ENCODE data around the gene WDR27.

The WDR27 gene

DNA sequence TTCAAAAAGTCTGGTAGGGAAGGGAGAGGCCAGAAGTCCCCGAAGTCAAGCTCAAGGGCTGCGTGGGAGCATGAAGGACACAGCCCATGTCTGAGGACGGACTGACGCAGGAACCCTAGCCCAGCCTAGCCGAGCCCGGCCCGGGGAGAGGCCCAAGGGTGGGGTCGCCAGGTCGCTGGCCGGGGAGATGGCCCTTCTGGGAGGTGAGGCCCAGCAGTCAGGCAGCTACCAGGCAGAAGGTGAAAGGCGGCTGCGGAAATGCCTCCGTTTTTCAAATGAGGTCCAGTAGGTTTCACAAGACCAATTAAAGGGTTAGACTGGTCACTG lies 44.6 kb downstream of the WDR27 start:
- H2BK5ac ChIP-seq (ENCODE audit: low read depth, low read length, poor library complexity, severe bottlenecking), result no peak overlapping the region
- H2AFZ ChIP-seq (ENCODE audit: low read depth, low read length), result no peak overlapping the region
- H2BK12ac ChIP-seq (ENCODE audit: low read length in 2 of 2), result no peak overlapping the region
- 94% methylated on average over 13 of the region's 13 CpGs for WGBS
- H2BK15ac ChIP-seq (ENCODE audit: low read depth, poor library complexity, severe bottlenecking), result no peak overlapping the region
- H4K8ac ChIP-seq (ENCODE audit: low read length), result no peak overlapping the region
- H2BK120ac ChIP-seq (ENCODE audit: low read depth, low read length), result no peak overlapping the region
- H3K4ac ChIP-seq (ENCODE audit: low read depth in 1 of 2, low read length in 2 of 2), result no peak overlapping the region
- H3K27ac ChIP-seq (ENCODE audit: low read length, poor library complexity, severe bottlenecking), result no peak overlapping the region
- no peaks in the 10 kb centered on the region for H3K9me3 ChIP-seq (ENCODE audit: control insufficient read depth, low read length)
- H3K4me3 ChIP-seq (ENCODE audit: insufficient read depth in 1 of 2, low read depth in 1 of 2, low read length in 2 of 2), result no peak overlapping the region
- no peak overlapping the region for H3K14ac ChIP-seq (ENCODE audit: low read length in 2 of 2)
- no peak overlapping the region for H3K18ac ChIP-seq (ENCODE audit: low read depth in 1 of 2, low read length in 2 of 2)
- no peak overlapping the region for H3K23ac ChIP-seq (ENCODE audit: low read length in 2 of 2)
- H3K9ac ChIP-seq (ENCODE audit: low read length), result no peak overlapping the region
- no peaks in the 10 kb centered on the region for H3K79me1 ChIP-seq (replicated peaks; ENCODE audit: low read length, poor library complexity, severe bottlenecking)
- DNase-seq, result no peak
- no peaks in the 10 kb centered on the region for H3K4me1 ChIP-seq (ENCODE audit: control insufficient read depth, insufficient read depth, low read depth, low read length)
- no peak overlapping the region for H3K4me2 ChIP-seq (ENCODE audit: low read length, poor library complexity, severe bottlenecking)
- H2AK5ac ChIP-seq (ENCODE audit: low read length, severe bottlenecking), result no peak overlapping the region
- H3K36me3 ChIP-seq (ENCODE audit: control insufficient read depth in 1 of 2, insufficient read depth in 2 of 2, low read depth in 1 of 2, low read length in 2 of 2), result peaks cover 55 to 60% of the 10 kb centered on the region in 2 experiments
- no peaks in the 10 kb centered on the region for H3K27me3 ChIP-seq (ENCODE audit: control insufficient read depth in 1 of 2, insufficient read depth in 1 of 2, low read length in 2 of 2)
- H4K91ac ChIP-seq (ENCODE audit: low read length), result no peak overlapping the region

DNA sequence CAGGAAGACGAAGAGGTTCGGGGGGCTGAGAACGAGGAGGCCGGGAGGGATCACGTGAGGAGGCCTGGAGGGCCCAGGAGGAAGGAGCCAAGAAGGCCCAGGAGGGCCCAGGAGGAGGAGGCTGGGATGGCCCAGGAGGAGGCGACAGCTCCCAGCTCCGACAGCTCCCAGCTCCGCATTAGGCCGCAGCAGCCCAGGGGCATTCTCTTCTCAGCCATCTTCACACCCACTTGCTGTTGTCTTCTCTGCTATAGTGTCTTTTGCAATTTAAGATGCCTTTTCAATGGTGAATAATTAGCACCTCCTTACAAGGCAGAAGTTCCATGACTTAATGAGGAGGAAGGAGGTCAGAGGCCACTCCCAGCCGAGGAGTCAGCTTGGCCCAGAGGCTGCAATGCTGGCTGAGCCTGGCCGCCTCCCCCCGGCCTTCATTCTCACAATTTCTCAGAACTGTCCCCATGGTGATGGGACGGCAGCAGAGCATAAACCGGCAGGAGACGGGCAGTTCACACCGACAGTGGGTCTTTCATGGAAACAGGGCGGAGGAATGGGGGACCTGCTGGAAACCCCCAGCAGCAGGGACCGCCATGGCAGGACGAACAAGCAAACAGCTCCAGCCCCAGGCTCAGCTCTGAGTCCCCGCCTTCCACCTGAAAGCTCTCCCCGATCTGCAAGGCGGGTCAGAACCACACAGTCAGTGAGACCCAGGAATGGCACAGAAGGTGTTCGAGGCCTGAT lies 45.1 kb downstream of the WDR27 start:
- Histone ChIP-seq H4K8ac (ENCODE audit: low read length) (no peak overlapping the region), H2AK5ac (ENCODE audit: low read length, severe bottlenecking) (no peak overlapping the region), H3K9me3 (ENCODE audit: control insufficient read depth, low read length) (no peaks in the 10 kb centered on the region), H3K4me2 (ENCODE audit: low read length, poor library complexity, severe bottlenecking) (no peak overlapping the region), H2BK120ac (ENCODE audit: low read depth, low read length) (no peak overlapping the region), H3K9ac (ENCODE audit: low read length) (no peak overlapping the region), H3K27me3 (ENCODE audit: control insufficient read depth in 1 of 2, insufficient read depth in 1 of 2, low read length in 2 of 2) (no peaks in the 10 kb centered on the region), H3K23ac (ENCODE audit: low read length in 2 of 2) (no peak overlapping the region), H3K18ac (ENCODE audit: low read depth in 1 of 2, low read length in 2 of 2) (no peak overlapping the region), H3K4me1 (ENCODE audit: control insufficient read depth, insufficient read depth, low read depth, low read length) (no peaks in the 10 kb centered on the region), H3K4ac (ENCODE audit: low read depth in 1 of 2, low read length in 2 of 2) (no peak overlapping the region), H3K79me1 (replicated peaks; ENCODE audit: low read length, poor library complexity, severe bottlenecking) (no peaks in the 10 kb centered on the region), H3K36me3 (ENCODE audit: control insufficient read depth in 1 of 2, insufficient read depth in 2 of 2, low read depth in 1 of 2, low read length in 2 of 2) (peaks cover 52 to 60% of the 10 kb centered on the region in 2 experiments), H3K14ac (ENCODE audit: low read length in 2 of 2) (no peak overlapping the region), H4K91ac (ENCODE audit: low read length) (no peak overlapping the region), H2AFZ (ENCODE audit: low read depth, low read length) (no peak overlapping the region), H2BK12ac (ENCODE audit: low read length in 2 of 2) (no peak overlapping the region), H3K4me3 (ENCODE audit: insufficient read depth in 1 of 2, low read depth in 1 of 2, low read length in 2 of 2) (no peak overlapping the region), H2BK5ac (ENCODE audit: low read depth, low read length, poor library complexity, severe bottlenecking) (no peak overlapping the region), H3K27ac (ENCODE audit: low read length, poor library complexity, severe bottlenecking) (no peak overlapping the region), H2BK15ac (ENCODE audit: low read depth, poor library complexity, severe bottlenecking) (no peak overlapping the region)
- 95% methylated on average over 19 of the region's 23 CpGs for WGBS
- DNase-seq, result no peak

DNA sequence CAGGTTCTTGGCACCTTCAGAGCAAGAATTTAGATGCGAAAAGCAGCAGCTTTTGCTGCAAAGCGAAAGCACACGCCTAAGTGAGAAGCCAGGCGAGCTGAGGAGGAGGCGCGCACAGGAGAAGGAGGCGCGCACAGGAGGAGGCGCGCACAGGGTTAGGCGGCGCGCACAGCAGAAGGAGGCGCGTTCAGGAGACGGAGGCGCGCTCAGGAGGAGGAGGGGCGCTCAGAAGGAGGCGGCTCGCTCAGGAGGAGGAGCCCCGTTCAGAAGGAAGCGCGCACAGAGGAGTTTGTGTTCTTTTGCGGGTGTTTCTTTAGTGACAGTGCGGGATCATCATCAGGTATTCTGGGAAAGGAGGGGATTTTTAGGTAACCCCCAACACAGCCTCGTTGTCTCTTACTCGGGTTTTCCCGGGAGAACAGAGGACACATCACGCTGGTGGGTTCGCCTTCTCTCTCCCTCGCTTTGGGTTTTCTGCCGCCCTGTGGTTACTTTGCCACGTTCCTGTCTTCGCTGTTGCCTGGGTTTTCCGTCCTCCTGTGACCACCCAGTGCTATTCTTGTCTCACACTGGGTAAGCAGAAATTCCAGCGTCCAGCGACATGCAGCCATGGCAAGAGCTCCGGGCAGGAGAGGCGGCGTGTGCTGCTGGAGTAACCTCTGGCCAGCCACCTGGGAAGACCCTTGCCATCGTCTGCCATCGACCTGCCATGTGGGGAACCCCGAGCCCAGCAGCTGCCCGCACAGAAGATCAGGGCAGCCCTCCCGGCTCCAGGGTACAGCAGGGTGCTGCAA lies 47.0 kb downstream of the WDR27 start:
- Histone ChIP-seq H3K18ac (ENCODE audit: low read depth in 1 of 2, low read length in 2 of 2) (no peak overlapping the region), H3K4me2 (ENCODE audit: low read length, poor library complexity, severe bottlenecking) (no peak overlapping the region), H3K4me1 (ENCODE audit: control insufficient read depth, insufficient read depth, low read depth, low read length) (no peaks in the 10 kb centered on the region)

DNA sequence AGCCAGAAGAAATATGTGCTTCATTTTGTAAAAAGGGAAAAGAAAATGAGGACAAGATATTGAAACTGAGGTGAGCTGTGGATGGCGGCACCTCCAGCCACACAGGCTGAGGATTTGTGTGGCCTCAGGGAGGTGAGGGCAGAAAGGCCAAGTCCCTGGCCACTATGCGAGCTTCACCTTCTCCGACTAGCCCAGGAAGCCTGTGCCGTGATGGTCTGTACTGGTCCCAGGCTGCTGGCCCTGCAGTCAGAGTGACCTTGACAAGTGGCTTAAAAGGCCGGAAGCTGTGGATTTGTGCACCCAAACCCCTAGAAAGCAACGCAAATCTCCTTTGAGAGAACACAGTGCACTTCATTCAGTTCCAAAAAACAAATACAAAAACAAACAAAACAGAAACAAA lies 48.1 kb downstream of the WDR27 start:
- Histone ChIP-seq H3K79me1 (replicated peaks; ENCODE audit: low read length, poor library complexity, severe bottlenecking) (no peaks in the 10 kb centered on the region), H2AFZ (ENCODE audit: low read depth, low read length) (no peak overlapping the region), H3K4me2 (ENCODE audit: low read length, poor library complexity, severe bottlenecking) (no peak overlapping the region), H3K36me3 (ENCODE audit: control insufficient read depth in 1 of 2, insufficient read depth in 2 of 2, low read depth in 1 of 2, low read length in 2 of 2) (peaks cover 33 to 36% of the 10 kb centered on the region in 2 experiments), H3K18ac (ENCODE audit: low read depth in 1 of 2, low read length in 2 of 2) (no peak overlapping the region), H2BK5ac (ENCODE audit: low read depth, low read length, poor library complexity, severe bottlenecking) (no peak overlapping the region), H2BK120ac (ENCODE audit: low read depth, low read length) (no peak overlapping the region), H3K9ac (ENCODE audit: low read length) (peak overlapping the region; percentile 95), H3K14ac (ENCODE audit: low read length in 2 of 2) (no peak overlapping the region), H4K91ac (ENCODE audit: low read length) (no peak overlapping the region), H3K27ac (ENCODE audit: low read length, poor library complexity, severe bottlenecking) (no peak overlapping the region), H2BK12ac (ENCODE audit: low read length in 2 of 2) (no peak overlapping the region), H3K4ac (ENCODE audit: low read depth in 1 of 2, low read length in 2 of 2) (no peak overlapping the region), H2AK5ac (ENCODE audit: low read length, severe bottlenecking) (no peak overlapping the region), H3K4me3 (ENCODE audit: insufficient read depth in 1 of 2, low read depth in 1 of 2, low read length in 2 of 2) (peak overlapping the region in 1 of 2 experiments; percentile 82), H3K23ac (ENCODE audit: low read length in 2 of 2) (no peak overlapping the region), H3K27me3 (ENCODE audit: control insufficient read depth in 1 of 2, insufficient read depth in 1 of 2, low read length in 2 of 2) (no peaks in the 10 kb centered on the region), H3K9me3 (ENCODE audit: control insufficient read depth, low read length) (no peaks in the 10 kb centered on the region), H2BK15ac (ENCODE audit: low read depth, poor library complexity, severe bottlenecking) (no peak overlapping the region), H3K4me1 (ENCODE audit: control insufficient read depth, insufficient read depth, low read depth, low read length) (no peaks in the 10 kb centered on the region), H4K8ac (ENCODE audit: low read length) (no peak overlapping the region)
- 96% methylated on average over 6 of the region's 6 CpGs for WGBS
- DNase-seq, result no peak

More for the DNA sequence above, 47.0 kb downstream of the WDR27 start:
- Histone ChIP-seq H2BK120ac (ENCODE audit: low read depth, low read length) (no peak overlapping the region), H4K8ac (ENCODE audit: low read length) (peak overlapping the region; percentile 32), H2AFZ (ENCODE audit: low read depth, low read length) (no peak overlapping the region), H3K14ac (ENCODE audit: low read length in 2 of 2) (no peak overlapping the region), H3K36me3 (ENCODE audit: control insufficient read depth in 1 of 2, insufficient read depth in 2 of 2, low read depth in 1 of 2, low read length in 2 of 2) (peaks cover 43 to 47% of the 10 kb centered on the region in 2 experiments), H3K23ac (ENCODE audit: low read length in 2 of 2) (no peak overlapping the region), H3K4ac (ENCODE audit: low read depth in 1 of 2, low read length in 2 of 2) (no peak overlapping the region), H3K27me3 (ENCODE audit: control insufficient read depth in 1 of 2, insufficient read depth in 1 of 2, low read length in 2 of 2) (no peaks in the 10 kb centered on the region), H2BK5ac (ENCODE audit: low read depth, low read length, poor library complexity, severe bottlenecking) (no peak overlapping the region), H3K4me3 (ENCODE audit: insufficient read depth in 1 of 2, low read depth in 1 of 2, low read length in 2 of 2) (peak overlapping the region in 1 of 2 experiments; percentile 82), H2AK5ac (ENCODE audit: low read length, severe bottlenecking) (no peak overlapping the region), H3K79me1 (replicated peaks; ENCODE audit: low read length, poor library complexity, severe bottlenecking) (no peaks in the 10 kb centered on the region), H2BK12ac (ENCODE audit: low read length in 2 of 2) (no peak overlapping the region), H3K9me3 (ENCODE audit: control insufficient read depth, low read length) (no peaks in the 10 kb centered on the region), H4K91ac (ENCODE audit: low read length) (no peak overlapping the region), H2BK15ac (ENCODE audit: low read depth, poor library complexity, severe bottlenecking) (no peak overlapping the region), H3K9ac (ENCODE audit: low read length) (peak overlapping the region; percentile 95), H3K27ac (ENCODE audit: low read length, poor library complexity, severe bottlenecking) (no peak overlapping the region)
- 97% methylated on average over 46 of the region's 46 CpGs for WGBS
- DNase-seq, result no peak
